Measurements from ENCODE around the gene DUOX1. TPM values are rescaled to one million over a fixed set of nuclear protein-coding genes. Genes with fewer than 3 reads are reported as not detected.

Gene DUOX1
- total and polyA plus RNA-seq, 2 of the 13 experiments (the other 11 are each of a cell fraction or from before 2014, with no cell fraction given), result 0.03 TPM; not detected in 1

- no peak for TF ChIP-seq ZNF883 (CRISPR knock-in tag; IDR thresholded peaks at IDR 0.05; ENCODE audit: not compliant biosample characterization)
- TF ChIP-seq ZBTB26 (CRISPR knock-in tag; IDR thresholded peaks at IDR 0.05; ENCODE audit: borderline replicate concordance), result peak; percentile 70; the same call in 1 of the 2 replicates
- TF ChIP-seq ZNF660 (CRISPR knock-in tag; IDR thresholded peaks at IDR 0.05; ENCODE audit: borderline replicate concordance, low read depth), result no peak
- TF ChIP-seq HDAC1 (CRISPR knock-in tag; IDR thresholded peaks at IDR 0.05), result peak; percentile 32; the same call in 1 of the 2 replicates
- no peak for TF ChIP-seq ZNF839 (CRISPR knock-in tag; IDR thresholded peaks at IDR 0.05; ENCODE audit: borderline replicate concordance)
- TF ChIP-seq IRF1 (CRISPR knock-in tag; IDR thresholded peaks at IDR 0.05; ENCODE audit: low read depth), result no peak
- no peak for TF ChIP-seq ZUFSP (CRISPR knock-in tag; IDR thresholded peaks at IDR 0.05; ENCODE audit: borderline replicate concordance)
- no peak for TF ChIP-seq ZNF672 (CRISPR knock-in tag; IDR thresholded peaks at IDR 0.05)
- no peak for TF ChIP-seq MYPOP (CRISPR knock-in tag; IDR thresholded peaks at IDR 0.05)
- TF ChIP-seq MTA3 (CRISPR knock-in tag; IDR thresholded peaks at IDR 0.05), result no peak
- TF ChIP-seq PHF8 (CRISPR knock-in tag; IDR thresholded peaks at IDR 0.05), result 0 out of 2 replicates have a peak, but pooled peaks have one; percentile 43
- TF ChIP-seq IKZF4 (CRISPR knock-in tag; IDR thresholded peaks at IDR 0.05; ENCODE audit: borderline replicate concordance, low read depth, not compliant biosample characterization), result no peak
- peak; percentile 88; the same call in 1 of the 2 replicates for TF ChIP-seq KDM3A (CRISPR knock-in tag; IDR thresholded peaks at IDR 0.05; ENCODE audit: low read depth)
- TF ChIP-seq ZNF564 (CRISPR knock-in tag; IDR thresholded peaks at IDR 0.05), result no peak
- no peak for TF ChIP-seq RNF2 (conservative IDR thresholded peaks at IDR 0.05; ENCODE audit: low read depth)
- TF ChIP-seq ZNF460 (CRISPR knock-in tag; IDR thresholded peaks at IDR 0.05; ENCODE audit: borderline replicate concordance), result no peak
- no peak; the same call in 1 of the 2 replicates for TF ChIP-seq ARNT2 (CRISPR knock-in tag; IDR thresholded peaks at IDR 0.05; ENCODE audit: low read depth)
- no peak for TF ChIP-seq KLF13 (CRISPR knock-in tag; IDR thresholded peaks at IDR 0.05)
- TF ChIP-seq PHB2 (IDR thresholded peaks at IDR 0.05; ENCODE audit: partially characterized antibody), result no peak
- TF ChIP-seq RAD51 (IDR thresholded peaks at IDR 0.05; ENCODE audit: borderline replicate concordance), result no peak
- TF ChIP-seq ZNF235 (CRISPR knock-in tag; IDR thresholded peaks at IDR 0.05; ENCODE audit: borderline replicate concordance), result no peak
- TF ChIP-seq ZNF275 (CRISPR knock-in tag; IDR thresholded peaks at IDR 0.05; ENCODE audit: borderline replicate concordance), result no peak
- TF ChIP-seq ZNF567 (CRISPR knock-in tag; IDR thresholded peaks at IDR 0.05; ENCODE audit: borderline replicate concordance), result no peak
- TF ChIP-seq FOSL1 (CRISPR knock-in tag; IDR thresholded peaks at IDR 0.05; ENCODE audit: borderline replicate concordance), result no peak
- no peak for TF ChIP-seq HNRNPUL1 (IDR thresholded peaks at IDR 0.05; ENCODE audit: low read depth, low read length)
- no peak for TF ChIP-seq EED (CRISPR knock-in tag; IDR thresholded peaks at IDR 0.05)
These were observed 11.6 kb upstream of the DUOX1 start (continued) for GRCh38 chr15:45118131-45118588.
